ENCODE results near the gene TOP2B.

TOP2B gene

GRCh38 chr3:25547943-25548674 lies 116.6 kb downstream of the TOP2B start:
- TF ChIP-seq CTCF (IDR thresholded peaks at IDR 0.05; ENCODE audit: insufficient read depth, low read depth, low read length, missing control alignments): no peak
- H3K4me3 ChIP-seq (ENCODE audit: low read length): no peak overlapping the region
- no peak for DNase-seq (ENCODE audit: low read depth)

Data from epithelial cell of esophagus (primary cell).